Measurements from ENCODE around the gene KLHL21.
"Not testable (repeated sequence)": the region's sequence is repeated elsewhere in the genome, so short reads cannot be mapped to it uniquely, and the experiment has no call there.

Gene KLHL21

DNA sequence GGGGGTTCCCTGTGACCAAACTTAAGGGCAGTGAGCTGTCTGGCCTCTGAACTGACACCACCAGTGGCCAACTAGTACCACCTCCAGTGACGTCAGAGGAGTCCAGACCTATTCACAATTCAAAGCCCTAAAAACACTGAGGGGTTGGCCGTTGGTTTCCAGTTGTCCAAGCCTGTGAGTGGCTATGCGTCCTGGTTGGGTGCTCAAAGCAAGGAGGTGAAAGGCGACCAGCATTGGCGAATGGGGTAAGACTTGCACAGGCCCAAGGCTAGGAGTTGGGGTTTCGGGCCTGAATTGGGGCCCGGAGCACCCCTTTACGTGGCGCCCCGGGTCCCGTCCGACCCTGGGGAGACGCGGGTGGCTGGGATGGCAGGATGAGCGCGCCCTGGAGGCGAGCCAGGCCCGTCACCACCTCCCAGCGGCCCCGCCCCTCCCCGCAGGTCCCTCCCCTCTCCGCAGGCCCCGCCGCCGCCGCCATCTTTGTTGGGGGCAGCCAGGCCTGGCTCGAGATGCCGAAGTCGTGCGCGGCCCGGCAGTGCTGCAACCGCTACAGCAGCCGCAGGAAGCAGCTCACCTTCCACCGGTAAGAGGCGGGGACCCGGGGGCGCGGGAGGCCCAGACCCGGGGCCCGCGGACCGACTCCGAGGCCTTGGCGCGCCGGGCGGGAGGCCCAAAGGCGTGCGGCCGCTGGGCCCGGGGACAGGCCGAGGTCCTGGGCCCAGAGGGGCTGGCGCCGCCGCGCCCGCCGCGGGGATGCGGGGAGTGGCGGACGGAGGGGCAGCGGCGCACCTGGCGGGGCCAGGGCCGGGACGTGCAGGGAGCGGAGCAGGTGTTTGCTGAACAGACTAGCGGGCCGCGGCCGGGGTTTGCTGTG is 22.3 kb upstream of the KLHL21 start, which contains the start of gene THAP3:
Gene THAP3, plus strand, starts transcription at position 159 of the 874 bp plus-strand sequence. Its CDS starts 351 bp downstream, at position 510.
- peak; percentile 82 for DNase-seq (ENCODE audit: low spot score)

DNA sequence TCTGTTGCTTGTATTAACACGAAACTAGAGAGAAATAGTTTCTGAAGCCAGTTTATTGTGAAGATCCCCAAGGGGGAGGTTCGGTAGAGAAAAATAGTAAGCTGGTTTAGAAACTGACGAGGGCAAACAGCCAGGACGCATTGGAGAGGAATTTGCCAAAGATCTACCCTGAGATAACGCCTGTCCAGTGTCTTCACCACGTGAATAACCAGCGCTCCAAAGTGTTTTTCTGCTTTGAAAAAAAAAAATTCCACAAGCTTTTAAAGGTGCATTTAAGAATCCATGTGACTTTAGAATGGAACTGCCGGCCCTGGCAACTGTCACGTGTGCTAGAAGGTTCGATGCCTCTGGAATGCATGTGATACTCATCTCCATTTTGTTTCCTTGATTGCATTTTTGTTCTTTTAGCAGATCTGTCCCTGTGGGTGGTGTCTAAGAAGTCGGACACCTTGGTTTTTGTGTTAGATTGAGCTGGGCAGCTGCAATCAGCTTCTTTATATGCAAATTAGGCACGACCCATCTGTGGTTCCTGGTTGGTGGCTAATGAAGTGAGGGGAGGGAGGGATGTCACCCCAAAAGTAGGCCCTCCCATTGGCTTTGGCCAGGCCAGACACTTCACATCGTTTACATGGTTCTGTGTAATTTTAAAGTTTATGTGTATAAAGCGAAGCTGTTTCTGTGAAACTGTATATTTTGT is 20.7 kb upstream of the KLHL21 start:
- no peak for DNase-seq (ENCODE audit: low spot score)

DNA sequence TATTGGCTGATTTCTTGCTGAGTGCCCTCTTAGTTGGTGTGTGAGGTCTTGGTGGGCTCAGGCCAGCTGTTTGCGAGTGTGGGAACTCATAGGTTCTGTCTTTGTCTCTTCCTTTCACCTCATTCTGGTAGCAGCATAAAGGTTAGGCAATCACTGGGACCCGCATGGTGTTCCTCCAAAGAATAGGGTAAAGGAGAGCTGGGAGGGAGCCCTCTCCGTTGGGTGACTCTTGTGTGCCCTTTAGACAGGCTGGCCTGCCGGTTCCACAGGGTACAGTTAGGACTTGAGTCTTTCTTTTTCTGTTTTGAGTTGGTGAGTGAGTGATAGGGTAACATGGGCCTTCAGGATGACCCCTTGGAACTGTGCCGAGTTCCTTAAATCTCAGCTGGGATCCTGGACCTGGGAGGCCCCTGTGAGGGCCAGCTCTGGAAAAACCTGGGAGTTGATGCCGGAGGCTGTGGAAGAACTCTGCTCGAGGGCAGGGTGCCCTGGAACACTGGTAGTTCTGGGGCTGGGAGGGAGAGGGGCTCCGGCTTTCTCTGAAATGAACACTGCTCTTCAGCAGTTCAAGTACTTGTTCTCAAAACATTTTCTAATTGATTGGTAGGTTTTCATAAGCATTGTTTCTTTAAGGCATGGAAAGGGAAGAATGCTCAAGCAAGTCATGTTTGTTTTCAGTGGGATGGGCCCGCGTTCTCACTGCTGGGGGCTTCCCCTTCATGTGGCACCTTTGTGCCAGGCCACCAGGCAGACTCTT is 19.9 kb upstream of the KLHL21 start:
- DNase-seq (ENCODE audit: low spot score), result no peak

GRCh38 chr1:6621429-6622391 is 19.0 kb upstream of the KLHL21 start:
- no peak for DNase-seq (ENCODE audit: low spot score)

DNA sequence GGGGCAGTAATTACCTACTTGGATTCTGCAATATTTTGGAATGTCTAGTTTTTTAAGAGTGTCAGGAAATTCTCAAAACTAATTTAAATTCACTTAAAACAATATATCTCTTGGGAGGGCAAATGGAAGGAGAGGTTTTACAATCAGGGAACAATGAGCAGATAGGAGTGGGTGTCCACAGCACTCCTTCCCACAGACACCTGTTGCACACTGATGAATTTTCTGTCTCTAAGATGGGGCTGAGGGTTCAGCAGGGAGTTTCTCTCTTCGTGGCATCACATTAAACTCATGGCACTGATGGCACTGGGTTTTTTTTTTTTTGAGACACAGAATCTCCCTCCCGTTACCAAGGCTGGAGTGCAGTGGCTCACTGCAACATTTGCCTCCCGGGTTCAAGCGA is 16.4 kb upstream of the KLHL21 start:
- DNase-seq (ENCODE audit: low spot score), result no peak

DNA sequence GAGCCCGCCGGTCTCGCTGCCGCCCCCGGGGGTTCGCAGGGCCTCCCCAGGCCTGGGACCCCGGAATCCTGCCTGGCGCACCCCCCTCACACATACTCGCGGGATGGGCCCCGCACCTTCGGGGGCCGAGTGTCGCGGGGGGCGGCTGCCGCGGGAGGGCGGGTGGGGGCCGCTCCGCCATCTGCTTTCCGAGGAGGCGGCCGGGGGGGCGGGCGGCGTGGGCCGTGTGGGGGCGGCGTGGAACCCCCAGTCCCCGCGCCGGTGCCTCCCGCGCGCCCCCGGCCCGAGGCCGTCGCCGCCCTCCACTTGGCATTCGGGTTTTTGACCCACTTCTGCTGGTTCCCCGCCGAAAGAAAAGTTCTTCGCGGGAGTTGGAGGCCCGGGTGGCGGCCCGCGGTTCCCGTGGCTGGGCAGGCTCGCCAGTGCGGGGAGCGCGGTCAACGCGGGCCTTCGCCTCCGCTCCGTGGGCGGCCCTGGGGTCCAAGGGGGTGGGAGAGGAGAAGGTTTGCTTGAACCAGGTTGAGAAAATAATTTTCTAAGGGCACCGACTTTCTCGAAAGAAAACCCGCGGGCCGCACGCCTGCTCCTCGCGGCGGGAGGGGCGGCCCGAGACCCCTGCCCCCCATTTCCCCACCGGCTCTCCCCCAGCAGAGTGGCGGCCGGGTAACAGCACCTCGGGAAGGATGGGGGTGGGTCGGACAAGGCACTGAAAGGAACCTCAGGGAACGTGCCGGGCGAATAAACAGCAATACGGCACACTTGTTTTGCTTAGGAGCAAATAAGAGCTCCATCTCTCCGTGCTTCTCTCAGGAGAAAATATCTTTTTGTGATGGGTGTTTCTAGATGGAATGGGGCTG is 12.5 kb upstream of the KLHL21 start:
- DNase-seq (ENCODE audit: low spot score), result no peak

DNA sequence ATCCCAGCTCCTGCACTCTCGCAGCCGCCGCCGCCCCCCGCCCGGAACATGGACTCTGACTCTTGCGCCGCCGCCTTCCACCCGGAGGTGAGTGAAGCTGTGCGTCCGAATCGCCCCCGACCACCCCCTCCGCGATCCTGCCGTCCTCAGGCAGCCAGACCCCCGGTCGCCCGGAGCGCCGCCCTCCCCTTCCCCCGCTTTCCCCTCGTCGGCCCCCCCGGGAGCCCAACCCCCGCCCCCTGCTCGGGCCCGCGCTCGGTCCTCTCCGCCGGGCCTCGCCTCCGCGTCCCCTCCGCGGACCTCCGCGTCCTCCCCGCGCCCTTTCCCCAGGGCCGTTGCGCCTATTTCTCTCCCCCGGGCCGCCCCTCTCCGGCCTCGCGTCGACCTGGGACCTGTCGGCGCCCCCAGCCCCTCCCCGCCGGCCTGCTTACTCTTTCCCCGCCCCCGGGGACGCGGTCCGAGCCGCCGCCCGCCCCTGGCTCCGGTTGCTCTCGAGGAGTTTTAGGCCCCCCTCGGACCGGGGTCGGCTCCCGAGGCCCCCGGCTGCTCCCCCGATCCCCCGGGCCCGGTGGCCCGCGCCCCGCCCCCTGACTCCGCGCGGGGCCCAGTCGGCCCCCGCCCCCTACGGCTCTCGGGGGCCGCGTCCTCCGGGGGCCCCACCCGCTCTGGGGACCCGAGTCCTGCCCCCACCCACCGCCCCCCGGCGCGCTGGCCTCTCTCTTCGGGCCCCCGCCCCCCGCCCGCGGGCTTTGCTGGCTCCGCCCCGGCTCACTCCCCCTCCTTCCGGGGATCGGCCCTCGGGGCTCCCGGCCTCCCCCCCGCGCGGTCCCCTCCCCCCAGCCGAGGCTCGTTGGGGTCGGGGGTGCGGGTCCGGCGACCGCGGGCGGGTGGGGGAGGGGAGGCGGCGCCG is 11.6 kb upstream of the KLHL21 start:
- DNase-seq (ENCODE audit: low spot score), result no peak

- peak; percentile 98 for DNase-seq (ENCODE audit: low spot score)
Measured at GRCh38 chr1:6613361-6614018, 10.8 kb upstream of the KLHL21 start, which contains the start of gene PHF13. Gene PHF13, plus strand, starts transcription at chr1:6613731. Its CDS starts 336 bp downstream, at chr1:6614067.

DNA sequence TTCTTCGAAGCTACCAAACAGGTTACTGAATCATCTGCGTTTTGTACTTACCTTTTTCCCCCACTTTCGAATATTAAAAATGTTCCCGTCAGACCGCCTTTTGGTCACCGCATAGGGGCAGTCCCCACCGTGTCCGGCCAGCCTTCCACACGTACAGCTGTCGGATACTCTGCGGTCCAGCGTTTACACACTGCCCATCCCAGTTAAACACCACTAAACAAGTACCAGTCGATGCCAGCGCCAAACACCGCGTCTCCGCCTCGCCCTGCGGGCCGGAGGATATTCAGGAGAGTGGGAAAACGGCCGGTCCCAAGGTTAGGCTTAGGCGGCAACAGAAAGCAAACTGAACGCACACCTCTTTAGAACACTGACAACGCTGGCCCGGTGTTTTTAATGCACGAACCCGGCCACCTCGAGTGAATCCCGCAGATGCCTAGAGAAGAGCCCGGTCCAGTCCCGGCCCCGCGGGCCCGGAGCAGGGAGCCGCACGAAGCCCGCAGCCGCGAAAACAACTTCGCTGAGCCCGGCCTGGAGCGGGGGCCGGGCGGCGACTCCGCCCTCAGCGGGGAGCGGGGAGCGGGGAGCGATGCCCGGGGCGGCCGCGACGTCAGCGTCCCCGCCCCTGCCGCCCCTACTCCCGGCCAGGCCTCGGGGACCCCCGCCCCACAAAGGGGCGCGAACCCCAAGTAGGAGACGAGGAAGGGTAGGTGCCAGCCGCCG is 10.1 kb upstream of the KLHL21 start:
- peak; percentile 72 for DNase-seq (ENCODE audit: low spot score)

- peak; percentile 68 for DNase-seq (ENCODE audit: low spot score)
Measured at GRCh38 chr1:6603915-6604558, 1.4 kb upstream of the KLHL21 start.

DNA sequence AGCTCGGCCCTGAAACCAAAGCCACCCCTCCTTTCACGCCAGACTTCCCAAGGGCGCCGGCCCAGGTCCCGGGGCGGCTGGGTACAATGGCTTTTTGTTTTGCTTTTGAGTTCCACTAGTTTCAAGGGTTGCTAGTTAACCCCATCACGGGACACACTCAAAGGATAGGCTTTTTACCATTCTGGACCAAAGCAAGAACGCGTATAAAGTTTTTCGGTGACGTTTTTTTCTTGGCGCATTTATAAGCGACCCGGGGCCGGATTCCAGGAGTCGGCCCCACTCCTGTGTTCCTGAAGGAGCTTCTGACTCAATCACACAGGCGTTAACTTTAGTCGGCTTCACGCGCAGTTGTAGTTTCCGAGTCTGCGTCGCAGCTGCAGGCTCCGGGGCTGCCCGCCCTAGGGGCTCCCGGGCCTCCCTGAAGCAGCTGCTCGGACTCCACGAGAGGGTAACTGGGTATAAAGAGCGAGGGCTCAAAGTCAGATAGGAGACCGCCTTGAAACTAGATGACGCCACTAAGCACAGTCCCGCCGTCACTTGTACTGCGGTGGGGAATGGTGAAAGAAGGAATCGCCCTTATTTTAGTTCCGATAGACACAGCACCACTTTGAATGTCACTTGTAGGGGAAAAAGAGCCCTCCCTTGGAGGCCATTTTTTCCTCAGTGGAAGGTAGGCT is 707 bp upstream of the KLHL21 start:
- DNase-seq (ENCODE audit: low spot score), result peak; percentile 84

GRCh38 chr1:6601923-6602668 is 573 bp downstream of the KLHL21 start:
- DNase-seq (ENCODE audit: low spot score), result peak; percentile 56

DNA sequence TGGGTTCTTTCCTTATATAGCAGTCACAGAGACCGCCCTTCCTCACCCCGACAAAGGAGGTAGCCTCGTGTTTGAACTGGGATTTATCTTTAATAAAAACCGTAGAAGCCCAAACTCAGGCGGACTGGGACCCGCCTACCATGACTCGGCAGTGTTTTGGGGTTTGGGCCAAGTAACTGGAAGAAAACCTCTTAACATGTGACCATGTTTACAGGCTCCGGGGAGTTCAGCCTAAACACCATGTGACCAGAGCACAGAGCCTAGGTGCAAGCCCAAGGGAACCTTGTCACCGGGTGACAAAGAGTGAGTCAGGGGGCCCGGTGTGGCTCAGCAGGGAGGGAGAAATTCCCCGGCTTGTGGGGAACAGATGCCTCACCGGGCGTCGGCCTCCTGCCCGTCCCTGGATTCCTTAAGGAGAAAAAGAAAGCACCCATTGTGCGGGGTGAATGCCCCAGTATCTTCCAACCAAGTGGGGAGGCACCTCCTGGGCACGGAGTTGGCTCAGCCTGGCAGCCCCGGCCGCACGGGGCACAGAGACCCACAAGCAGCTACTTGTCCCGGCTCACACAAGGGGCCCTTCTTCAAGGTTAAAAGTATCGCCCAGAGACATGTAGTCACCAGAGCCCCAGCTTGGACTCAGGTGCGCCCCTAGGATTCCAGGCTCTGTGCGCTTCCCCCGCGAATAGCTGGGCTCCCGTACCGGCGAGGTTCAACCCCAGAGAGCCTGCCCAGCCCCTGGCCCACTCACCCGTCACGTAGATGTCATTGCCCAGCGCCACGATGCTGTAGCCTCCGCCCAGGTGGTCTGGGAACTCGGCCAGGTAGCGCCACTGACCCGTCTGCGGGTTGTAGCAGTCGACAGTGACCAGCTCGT is 1.4 kb downstream of the KLHL21 start:
- DNase-seq (ENCODE audit: low spot score), result peak; percentile 79

DNA sequence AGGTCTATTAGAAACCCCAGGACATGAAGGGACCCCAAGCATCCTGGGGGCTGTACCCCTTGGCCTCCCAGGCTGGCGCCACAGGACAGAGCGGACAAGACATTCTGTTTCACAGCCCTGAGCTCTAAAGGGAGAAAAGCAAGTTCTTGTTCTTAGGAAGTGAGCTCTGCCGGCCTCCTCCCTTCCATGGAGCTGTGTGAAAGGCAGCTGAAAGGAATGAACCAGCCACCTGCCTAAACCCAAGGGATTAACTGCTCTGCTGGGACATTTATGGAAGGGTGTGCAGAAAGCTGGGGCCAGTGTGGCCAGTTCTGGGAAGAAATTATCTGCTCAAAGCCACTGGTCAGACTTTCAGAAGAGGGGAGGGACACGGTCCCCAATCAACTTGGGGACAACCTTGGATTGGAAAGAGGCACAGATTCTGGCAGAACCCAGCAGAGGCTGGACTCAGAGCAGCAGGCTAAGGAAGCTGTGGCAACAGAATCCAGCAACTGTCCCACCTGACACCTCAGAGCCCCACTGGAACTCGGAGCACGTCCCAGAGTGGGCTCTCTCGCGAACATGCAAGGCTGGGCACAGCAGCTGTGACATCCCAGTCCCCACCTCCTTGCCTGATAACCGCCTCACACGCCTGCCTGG is 2.1 kb downstream of the KLHL21 start:
- DNase-seq (ENCODE audit: low spot score), result no peak

- DNase-seq (ENCODE audit: low spot score), result not testable (repeated sequence)
Measured at GRCh38 chr1:6599991-6600390, 2.7 kb downstream of the KLHL21 start.

Data from SW480 (cell line).